GM12872 (cell line): ENCODE results near the gene PTOV1.

Experiments used
- TF ChIP-seq, protein P1 (sequence below): IDR thresholded peaks from 3 replicates; pipeline ENCODE4 v1.5.1; 2011; ENCODE audit warnings: low read depth, mild to moderate bottlenecking, low read length, moderate library complexity; ENCODE audit not compliant: insufficient read depth

PTOV1 gene

DNA sequence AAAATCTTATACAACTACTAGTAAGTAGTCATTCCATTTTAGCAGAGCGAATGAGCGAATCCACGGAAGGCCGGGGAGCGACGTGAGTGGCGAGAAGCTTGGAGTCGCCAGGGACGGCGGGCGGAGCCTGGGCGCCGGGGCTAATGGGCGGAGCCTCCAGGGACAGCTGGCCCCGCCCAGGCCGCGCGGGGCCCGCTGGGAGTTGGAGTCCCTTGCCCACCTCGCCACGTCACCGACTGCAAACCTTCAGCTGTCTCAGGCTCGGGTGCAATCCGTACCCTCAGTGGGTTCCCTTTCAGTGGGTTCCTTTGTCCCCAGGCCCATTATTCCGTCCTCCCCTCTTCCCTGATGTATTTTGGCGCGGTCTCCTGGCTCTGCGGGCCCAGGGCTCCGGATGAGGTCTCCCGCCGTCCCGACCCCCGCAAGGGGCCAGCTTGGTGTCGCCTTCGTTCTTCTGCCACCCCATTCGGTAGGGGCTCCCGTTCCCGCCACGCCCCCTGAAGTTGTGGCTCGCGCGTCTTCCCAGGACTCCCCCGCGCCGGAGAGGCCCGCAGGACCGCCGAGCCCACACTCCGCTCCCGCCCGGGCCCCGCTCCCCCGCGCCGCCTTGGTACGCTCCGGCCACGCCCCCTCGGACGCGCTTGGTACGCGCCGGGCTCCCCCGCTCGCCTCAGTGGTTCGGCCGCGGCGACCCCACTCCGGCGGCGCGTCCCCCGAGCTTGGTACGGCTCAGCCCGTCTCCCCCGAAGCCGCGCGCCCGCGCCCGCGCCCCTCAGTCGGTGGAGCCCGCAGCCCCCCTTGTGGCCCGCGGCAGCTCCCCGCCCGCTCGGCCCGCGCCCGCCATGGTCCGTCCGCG is at the start of gene PTOV1:
Gene PTOV1, plus strand, starts transcription at position 673 of the 856 bp plus-strand sequence.
- TF ChIP-seq, protein P1, sequence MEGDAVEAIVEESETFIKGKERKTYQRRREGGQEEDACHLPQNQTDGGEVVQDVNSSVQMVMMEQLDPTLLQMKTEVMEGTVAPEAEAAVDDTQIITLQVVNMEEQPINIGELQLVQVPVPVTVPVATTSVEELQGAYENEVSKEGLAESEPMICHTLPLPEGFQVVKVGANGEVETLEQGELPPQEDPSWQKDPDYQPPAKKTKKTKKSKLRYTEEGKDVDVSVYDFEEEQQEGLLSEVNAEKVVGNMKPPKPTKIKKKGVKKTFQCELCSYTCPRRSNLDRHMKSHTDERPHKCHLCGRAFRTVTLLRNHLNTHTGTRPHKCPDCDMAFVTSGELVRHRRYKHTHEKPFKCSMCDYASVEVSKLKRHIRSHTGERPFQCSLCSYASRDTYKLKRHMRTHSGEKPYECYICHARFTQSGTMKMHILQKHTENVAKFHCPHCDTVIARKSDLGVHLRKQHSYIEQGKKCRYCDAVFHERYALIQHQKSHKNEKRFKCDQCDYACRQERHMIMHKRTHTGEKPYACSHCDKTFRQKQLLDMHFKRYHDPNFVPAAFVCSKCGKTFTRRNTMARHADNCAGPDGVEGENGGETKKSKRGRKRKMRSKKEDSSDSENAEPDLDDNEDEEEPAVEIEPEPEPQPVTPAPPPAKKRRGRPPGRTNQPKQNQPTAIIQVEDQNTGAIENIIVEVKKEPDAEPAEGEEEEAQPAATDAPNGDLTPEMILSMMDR, result no peak

DNA sequence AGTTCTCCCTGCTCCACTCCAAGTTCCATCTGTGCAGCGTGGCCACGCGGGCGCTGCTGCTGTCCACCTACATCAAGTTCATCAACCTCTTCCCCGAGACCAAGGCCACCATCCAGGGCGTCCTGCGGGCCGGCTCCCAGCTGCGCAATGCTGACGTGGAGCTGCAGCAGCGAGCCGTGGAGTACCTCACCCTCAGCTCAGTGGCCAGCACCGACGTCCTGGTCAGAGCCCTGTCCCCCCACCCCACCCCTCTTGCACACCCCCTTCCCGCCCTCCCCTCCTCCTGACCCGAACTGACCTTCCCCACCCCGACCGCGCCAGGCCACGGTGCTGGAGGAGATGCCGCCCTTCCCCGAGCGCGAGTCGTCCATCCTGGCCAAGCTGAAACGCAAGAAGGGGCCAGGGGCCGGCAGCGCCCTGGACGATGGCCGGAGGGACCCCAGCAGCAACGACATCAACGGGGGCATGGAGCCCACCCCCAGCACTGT is 49.5 kb upstream of the PTOV1 start:
- TF ChIP-seq, protein P1, result no peak

DNA sequence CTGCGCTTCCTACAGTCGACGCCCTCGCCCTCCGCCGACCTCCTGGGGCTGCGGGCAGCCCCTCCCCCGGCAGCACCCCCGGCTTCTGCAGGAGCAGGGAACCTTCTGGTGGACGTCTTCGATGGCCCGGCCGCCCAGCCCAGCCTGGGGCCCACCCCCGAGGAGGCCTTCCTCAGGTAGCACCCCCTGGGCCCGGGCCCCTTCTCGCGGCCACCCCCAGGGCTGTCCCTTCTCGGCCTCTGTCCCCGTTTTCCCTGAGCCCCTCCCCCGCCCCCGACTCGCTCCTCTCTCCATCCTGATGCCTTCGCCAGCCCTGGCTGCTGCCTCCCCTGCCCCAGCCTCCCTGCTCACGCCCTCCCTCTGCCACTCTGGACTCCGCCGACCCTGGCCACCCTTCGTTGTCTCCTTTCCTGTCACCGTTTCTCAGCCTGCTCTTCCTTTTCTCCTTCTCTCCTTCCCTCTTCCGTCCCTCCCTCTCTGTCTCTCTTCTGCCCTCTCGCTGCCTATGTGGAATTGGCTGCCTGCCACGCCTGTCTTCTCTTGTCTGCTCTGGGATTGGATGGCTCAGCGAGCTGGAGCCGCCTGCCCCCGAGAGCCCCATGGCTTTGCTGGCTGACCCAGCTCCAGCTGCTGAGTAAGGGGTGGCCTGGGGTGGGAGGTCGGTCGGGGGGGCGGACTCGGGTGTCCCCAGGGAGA is 48.8 kb upstream of the PTOV1 start:
- TF ChIP-seq, protein P1, result no peak

DNA sequence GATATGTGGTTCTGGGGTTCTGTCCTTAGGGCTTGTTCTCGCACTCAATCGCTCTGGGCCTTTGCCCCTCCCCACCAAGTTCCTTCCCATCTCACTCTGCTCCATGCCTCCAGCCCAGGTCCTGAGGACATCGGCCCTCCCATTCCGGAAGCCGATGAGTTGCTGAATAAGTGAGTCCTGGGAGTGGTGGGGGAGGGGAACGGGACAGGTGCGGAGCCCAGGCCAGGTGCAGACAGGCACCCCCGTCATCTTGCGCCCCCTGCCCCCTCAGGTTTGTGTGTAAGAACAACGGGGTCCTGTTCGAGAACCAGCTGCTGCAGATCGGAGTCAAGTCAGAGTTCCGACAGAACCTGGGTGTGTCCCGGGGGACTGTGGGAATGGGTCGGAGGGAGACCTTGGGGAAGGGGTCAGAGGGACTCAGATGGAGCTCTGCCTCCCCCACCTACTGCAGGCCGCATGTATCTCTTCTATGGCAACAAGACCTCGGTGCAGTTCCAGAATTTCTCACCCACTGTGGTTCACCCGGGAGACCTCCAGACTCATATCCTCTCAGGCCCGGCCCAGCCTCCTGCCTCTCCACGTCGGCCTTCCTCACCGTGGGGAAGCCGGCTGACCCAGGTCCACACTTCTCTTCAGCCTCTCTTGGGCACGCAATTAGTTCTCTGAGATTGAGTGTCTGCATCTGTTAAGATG is 48.0 kb upstream of the PTOV1 start:
- TF ChIP-seq, protein P1, result no peak

DNA sequence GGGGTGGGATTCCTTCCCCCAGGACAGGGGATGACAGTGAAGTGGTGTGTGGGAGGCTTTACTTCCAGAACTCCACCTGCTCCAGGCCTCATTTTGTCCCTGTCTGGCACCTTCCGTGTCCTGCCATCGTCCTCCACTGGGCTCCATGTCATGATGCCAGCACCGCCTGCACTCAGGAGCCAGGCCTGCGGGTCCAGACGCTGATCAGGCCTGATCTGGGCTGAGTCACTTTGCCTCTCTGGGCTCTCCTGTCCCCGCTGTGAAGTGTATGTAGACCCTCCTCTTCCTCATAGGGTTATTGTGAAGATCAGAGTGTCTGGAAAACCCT is 47.5 kb upstream of the PTOV1 start:
- TF ChIP-seq, protein P1, result no peak

DNA sequence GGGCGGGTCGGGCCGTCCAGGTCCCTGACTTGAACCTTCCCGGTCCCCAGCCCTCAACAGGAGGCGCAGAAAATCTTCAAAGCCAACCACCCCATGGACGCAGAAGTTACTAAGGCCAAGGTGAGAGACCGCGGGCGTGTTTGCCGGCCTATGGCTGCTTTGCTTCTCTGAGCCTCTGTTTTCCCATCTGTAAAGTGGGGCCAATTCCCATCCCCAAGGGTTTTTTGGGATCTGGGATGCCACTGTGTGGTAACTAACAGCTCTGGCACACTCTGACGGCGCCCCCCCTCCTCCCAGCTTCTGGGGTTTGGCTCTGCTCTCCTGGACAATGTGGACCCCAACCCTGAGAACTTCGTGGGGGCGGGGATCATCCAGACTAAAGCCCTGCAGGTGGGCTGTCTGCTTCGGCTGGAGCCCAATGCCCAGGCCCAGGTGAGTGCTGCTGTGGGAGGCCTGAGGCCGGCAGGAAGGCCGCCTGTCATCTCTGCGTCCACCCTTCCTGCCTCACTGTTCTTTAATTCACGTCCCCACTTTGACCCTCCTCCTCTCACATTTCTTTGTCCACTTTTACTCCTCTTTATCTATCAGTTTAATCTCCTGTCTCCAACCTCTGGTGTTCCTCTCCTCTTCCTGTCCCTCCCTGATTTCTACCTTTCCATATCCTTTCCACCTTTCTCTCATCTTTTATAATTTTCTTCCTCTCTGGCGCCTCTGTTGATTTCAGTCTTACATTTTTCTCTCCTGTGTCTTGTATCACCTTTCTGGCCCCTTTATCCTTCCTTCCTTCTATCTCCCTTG is 44.9 kb upstream of the PTOV1 start:
- TF ChIP-seq, protein P1, result no peak

DNA sequence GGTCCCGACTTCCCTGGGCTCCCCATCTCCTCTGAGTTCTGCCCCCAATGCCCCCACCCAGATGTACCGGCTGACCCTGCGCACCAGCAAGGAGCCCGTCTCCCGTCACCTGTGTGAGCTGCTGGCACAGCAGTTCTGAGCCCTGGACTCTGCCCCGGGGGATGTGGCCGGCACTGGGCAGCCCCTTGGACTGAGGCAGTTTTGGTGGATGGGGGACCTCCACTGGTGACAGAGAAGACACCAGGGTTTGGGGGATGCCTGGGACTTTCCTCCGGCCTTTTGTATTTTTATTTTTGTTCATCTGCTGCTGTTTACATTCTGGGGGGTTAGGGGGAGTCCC is 44.4 kb upstream of the PTOV1 start:
- TF ChIP-seq, protein P1, result no peak
